ENCODE results near the gene TIMM10B.
"Not testable (repeated sequence)": the region's sequence is repeated elsewhere in the genome, so short reads cannot be mapped to it uniquely, and the experiment has no call there.

Gene TIMM10B

DNA sequence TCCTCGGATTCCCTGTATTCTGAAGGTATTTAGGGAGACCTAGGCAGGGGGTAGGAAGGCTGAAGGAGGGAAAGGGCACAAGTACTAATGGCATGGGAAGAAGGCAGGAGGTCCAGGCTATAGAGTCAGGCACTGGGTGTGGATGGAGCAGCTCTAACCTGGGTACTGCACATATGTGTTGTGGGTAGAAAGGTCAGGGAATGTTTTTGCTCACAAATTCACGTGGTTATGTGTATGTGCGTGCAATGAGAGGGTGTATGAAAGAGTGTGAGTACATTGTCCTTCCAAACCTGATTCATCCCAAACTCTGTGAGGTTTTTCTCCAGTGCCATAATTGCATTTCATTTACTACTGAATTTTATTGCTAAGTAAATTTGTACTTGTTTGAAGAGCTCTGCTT is 39.0 kb downstream of the TIMM10B start:
- DNase-seq = no peak

GRCh38 chr11:6521946-6522345 is 40.6 kb downstream of the TIMM10B start:
- not testable (repeated sequence) for DNase-seq

DNA sequence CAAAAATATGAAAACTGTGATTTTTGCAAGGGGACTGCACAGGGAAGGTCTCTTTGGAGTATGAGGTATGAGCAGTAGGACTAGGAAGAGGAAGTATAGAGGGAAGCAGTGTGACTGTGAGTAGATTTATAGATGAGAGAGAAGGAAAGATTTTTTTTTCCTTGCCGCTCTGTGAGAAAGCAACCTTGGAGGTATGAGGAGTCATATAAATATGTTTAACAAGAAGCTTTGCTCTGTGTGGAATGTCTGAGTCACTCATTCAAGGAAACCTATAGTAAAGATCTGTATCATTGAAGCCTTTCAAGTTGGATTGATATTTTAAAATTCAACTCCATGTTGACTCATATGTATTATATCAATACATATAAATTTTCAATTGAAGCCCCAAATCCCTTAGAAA is 42.0 kb downstream of the TIMM10B start:
- DNase-seq = no peak

DNA sequence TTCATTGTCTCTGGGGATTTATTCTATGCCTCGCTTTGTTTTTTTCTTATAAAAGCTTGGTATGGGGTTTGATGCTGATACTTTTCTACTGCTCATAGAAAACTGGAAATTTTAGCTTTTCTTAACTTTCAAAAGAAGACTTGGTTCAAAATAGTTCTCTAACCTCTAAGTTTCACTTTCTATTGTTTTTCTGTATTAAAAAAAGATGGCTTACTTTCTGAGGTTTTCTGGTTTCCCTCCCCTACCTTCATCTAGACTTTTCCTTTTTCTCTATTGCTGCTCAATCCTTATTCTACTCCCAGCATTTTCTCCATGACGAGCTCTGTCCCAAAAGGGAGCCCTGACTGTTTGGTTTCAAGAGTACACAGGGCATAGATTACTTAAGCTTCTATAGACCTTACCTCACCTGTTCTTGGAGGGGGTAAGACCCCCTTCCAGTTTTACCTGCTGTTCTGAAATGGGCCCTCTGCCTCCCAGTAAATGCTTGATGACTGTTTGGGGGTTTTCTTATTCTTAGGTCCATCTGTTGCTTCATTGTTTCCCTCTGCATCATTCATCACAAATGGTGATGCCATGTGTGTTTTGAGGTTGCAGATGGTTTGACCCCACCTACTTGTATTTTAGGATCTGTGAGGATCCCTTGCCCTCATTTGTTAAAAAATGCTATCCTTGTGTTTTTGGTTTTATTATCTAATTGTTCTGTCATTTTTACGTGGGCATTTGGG is 45.3 kb downstream of the TIMM10B start:
- no peak for DNase-seq

DNA sequence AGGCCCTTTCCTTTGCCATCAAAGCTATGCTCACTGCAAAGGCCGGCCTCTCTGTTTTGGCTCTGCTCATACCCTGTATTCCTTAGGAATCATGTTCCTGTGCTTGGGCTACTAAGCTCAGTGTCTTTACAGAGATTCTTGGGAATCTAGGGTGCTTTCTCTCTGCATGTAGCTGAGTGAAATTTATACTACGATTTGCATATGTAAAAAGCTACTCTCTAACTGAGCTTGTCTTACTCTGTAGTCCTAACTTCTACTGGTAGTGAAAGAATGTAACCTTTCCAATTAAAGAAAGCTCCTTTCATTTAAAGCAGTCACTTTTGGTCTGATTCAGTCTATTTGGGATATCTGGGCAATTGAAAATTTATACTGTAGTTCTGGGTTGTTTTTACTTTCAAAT is 48.0 kb downstream of the TIMM10B start:
- no peak for DNase-seq

GRCh38 chr11:6530848-6531247 is 49.5 kb downstream of the TIMM10B start:
- no peak for DNase-seq

GRCh38 chr11:6531267-6531752 is 50.0 kb downstream of the TIMM10B start:
- DNase-seq = peak; percentile 23
